ENCODE data around the gene EMILIN1.

DNA sequence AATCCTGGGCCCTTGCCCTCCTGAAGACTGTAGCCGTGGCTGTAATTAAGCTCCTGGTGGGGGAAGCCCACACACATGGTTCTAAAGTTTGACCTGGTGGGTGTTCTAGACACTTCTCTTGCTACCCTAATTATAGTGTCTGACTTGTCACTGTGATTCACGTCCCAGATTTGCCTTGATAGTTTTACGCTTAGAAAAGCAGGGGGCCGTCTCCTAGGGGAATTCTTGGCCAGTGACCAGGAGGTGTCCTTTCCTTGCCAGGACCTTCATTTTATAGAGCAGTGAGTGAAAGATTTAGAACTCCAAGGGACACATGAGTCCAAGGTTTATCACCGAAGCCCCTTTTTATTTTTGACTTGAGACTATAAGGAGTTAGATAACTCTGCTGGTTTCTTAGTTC lies 36.7 kb upstream of the EMILIN1 start:
- TF ChIP-seq, protein P1, sequence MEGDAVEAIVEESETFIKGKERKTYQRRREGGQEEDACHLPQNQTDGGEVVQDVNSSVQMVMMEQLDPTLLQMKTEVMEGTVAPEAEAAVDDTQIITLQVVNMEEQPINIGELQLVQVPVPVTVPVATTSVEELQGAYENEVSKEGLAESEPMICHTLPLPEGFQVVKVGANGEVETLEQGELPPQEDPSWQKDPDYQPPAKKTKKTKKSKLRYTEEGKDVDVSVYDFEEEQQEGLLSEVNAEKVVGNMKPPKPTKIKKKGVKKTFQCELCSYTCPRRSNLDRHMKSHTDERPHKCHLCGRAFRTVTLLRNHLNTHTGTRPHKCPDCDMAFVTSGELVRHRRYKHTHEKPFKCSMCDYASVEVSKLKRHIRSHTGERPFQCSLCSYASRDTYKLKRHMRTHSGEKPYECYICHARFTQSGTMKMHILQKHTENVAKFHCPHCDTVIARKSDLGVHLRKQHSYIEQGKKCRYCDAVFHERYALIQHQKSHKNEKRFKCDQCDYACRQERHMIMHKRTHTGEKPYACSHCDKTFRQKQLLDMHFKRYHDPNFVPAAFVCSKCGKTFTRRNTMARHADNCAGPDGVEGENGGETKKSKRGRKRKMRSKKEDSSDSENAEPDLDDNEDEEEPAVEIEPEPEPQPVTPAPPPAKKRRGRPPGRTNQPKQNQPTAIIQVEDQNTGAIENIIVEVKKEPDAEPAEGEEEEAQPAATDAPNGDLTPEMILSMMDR (IDR thresholded peaks at IDR 0.05): no peak
- no peak for TF ChIP-seq POLR2A (IDR thresholded peaks at IDR 0.05)

Measured in lower leg skin (tissue), 3 donors.